ENCODE results near the gene CRACR2B. TPM values are rescaled to one million over a fixed set of nuclear protein-coding genes. Genes with fewer than 3 reads are reported as not detected.

CRACR2B gene
- total and polyA plus RNA-seq, 2 experiments from 2014 or later, result 2.0 to 2.3 TPM

GRCh38 chr11:815675-816432, 11.9 kb upstream of the CRACR2B start:
- Histone ChIP-seq H3K27ac (no peak overlapping the region), H4K20me1 (ENCODE audit: insufficient read depth) (no peaks in the 10 kb centered on the region; the same call in 1 of the 2 replicates), H3K9me3 (ENCODE audit: low read depth) (no peaks in the 10 kb centered on the region), H2AFZ (no peak overlapping the region), H3F3A (ENCODE audit: insufficient read depth) (peaks cover 32% of the 10 kb centered on the region), H3K4me3 (no peak overlapping the region), H3K79me2 (ENCODE audit: insufficient read depth) (peaks cover 42% of the 10 kb centered on the region), H3K36me3 (ENCODE audit: low read depth) (peaks cover 19% of the 10 kb centered on the region), H3K9ac (no peak overlapping the region), H3K4me2 (ENCODE audit: unreplicated experiment) (no peak overlapping the region), H3K9me2 (ENCODE audit: insufficient read depth) (no peaks in the 10 kb centered on the region), H3K27me3 (replicated peaks; ENCODE audit: insufficient read depth) (no peaks in the 10 kb centered on the region), H3K4me1 (ENCODE audit: insufficient read depth) (peaks cover 17% of the 10 kb centered on the region)
- TF ChIP-seq EZH2 (IDR thresholded peaks at IDR 0.05; ENCODE audit: insufficient read depth, poor library complexity, severe bottlenecking) (no peak), EZH2phosphoT487 (IDR thresholded peaks at IDR 0.05; ENCODE audit: insufficient read depth, low read depth) (no peak)
- no peak for DNase-seq
- in situ Hi-C loops (cut with MboI), result no loop called here
- WGBS, 2 experiments (ENCODE audit: low coverage in 1 of 2, low lambda C conversion rate in 2 of 2, missing lambda C conversion rate in 2 of 2), result 80 to 83% methylated on average over 11 of the region's 11 CpGs

- no peaks in the 10 kb centered on the region for H3K27me3 ChIP-seq (replicated peaks; ENCODE audit: insufficient read depth)
- H3K9me3 ChIP-seq (ENCODE audit: low read depth), result no peaks in the 10 kb centered on the region
- peaks cover 17% of the 10 kb centered on the region for H3K4me1 ChIP-seq (ENCODE audit: insufficient read depth)
- DNase-seq, result no peak
- no peak overlapping the region for H3K27ac ChIP-seq
- 71% methylated on average over 11 of the region's 11 CpGs for WGBS, 2 experiments (ENCODE audit: low coverage in 1 of 2, low lambda C conversion rate in 2 of 2, missing lambda C conversion rate in 2 of 2)
- H3F3A ChIP-seq (ENCODE audit: insufficient read depth), result peaks cover 27% of the 10 kb centered on the region
- no peaks in the 10 kb centered on the region for H3K9me2 ChIP-seq (ENCODE audit: insufficient read depth)
- H3K9ac ChIP-seq, result no peak overlapping the region
- in situ Hi-C loops (cut with MboI), result no loop called here
- H3K4me2 ChIP-seq (ENCODE audit: unreplicated experiment), result no peak overlapping the region
- H3K36me3 ChIP-seq (ENCODE audit: low read depth), result peaks cover 14% of the 10 kb centered on the region
- H3K79me2 ChIP-seq (ENCODE audit: insufficient read depth), result peaks cover 41% of the 10 kb centered on the region
- no peaks in the 10 kb centered on the region; the same call in 1 of the 2 replicates for H4K20me1 ChIP-seq (ENCODE audit: insufficient read depth)
- no peak overlapping the region for H3K4me3 ChIP-seq
- TF ChIP-seq EZH2 (IDR thresholded peaks at IDR 0.05; ENCODE audit: insufficient read depth, poor library complexity, severe bottlenecking) (no peak), EZH2phosphoT487 (IDR thresholded peaks at IDR 0.05; ENCODE audit: insufficient read depth, low read depth) (no peak)
- H2AFZ ChIP-seq, result no peak overlapping the region
Observed at GRCh38 chr11:816433-816779, 11.3 kb upstream of the CRACR2B start.

DNA sequence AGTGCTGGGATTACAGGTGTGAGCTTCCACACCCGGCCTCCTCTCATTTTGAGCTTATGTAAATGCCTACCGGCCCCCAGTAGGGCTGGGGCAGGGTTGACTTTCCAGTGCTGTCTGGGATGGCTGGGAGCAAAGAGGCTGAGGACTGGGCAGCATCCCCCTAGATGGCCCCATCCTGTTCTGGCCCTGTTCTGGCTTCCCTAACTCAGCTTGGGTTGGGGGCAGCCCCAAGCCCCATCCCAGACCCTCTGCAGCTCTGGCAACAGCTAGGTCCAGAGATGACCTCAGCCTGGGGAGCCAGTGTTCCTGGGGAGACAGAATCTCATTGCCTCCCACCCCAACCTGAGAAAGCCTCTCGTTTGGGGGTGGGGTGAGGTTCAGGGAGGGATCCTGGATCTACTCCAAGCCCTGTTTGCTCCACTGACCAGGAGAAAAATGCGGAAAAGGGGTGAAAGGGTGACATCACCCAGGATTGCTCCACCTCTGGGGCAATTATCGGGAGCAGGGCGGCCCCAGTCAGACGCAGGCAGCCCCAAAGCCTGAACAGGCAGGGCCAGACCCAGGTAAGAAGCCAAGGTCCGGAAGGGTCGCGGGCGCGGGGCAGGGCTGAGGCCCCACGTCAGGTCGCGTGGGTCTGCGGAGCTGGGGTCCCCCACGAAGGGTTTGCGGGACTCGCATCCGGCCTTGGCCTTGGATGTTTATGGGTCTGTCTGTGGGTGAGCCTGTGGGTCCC, 9.2 kb upstream of the CRACR2B start, which contains the start of gene PNPLA2:
Gene PNPLA2, plus strand, starts transcription at position 519 of the 733 bp plus-strand sequence. CDS start 805 bp downstream, outside the sequence.
- Histone ChIP-seq H3K9me3 (ENCODE audit: low read depth) (no peaks in the 10 kb centered on the region), H4K20me1 (ENCODE audit: insufficient read depth) (no peaks in the 10 kb centered on the region), H3K79me2 (ENCODE audit: insufficient read depth) (peaks cover 39% of the 10 kb centered on the region), H3F3A (ENCODE audit: insufficient read depth) (peaks cover 10% of the 10 kb centered on the region; the same call in 1 of the 2 replicates), H3K27ac (peak within 1 kb of the TSS; percentile 77), H3K4me2 (ENCODE audit: unreplicated experiment) (peak within 1 kb of the TSS; percentile 88), H3K4me1 (ENCODE audit: insufficient read depth) (peaks cover 18% of the 10 kb centered on the region), H3K9me2 (ENCODE audit: insufficient read depth) (no peaks in the 10 kb centered on the region), H3K27me3 (replicated peaks; ENCODE audit: insufficient read depth) (no peaks in the 10 kb centered on the region), H3K36me3 (ENCODE audit: low read depth) (no peaks in the 10 kb centered on the region), H2AFZ (peak within 1 kb of the TSS; percentile 61), H3K4me3 (peak within 1 kb of the TSS; percentile 79), H3K9ac (peak within 1 kb of the TSS; percentile 92)
- in situ Hi-C loops (cut with MboI), result no loop called here
- DNase-seq, result peak; percentile 93
- TF ChIP-seq EZH2 (IDR thresholded peaks at IDR 0.05; ENCODE audit: insufficient read depth, poor library complexity, severe bottlenecking) (no peak), EZH2phosphoT487 (IDR thresholded peaks at IDR 0.05; ENCODE audit: insufficient read depth, low read depth) (no peak)
- 13 to 15% methylated on average over 20 of the region's 20 CpGs for WGBS, 2 experiments (ENCODE audit: low coverage in 1 of 2, low lambda C conversion rate in 2 of 2, missing lambda C conversion rate in 2 of 2)

GRCh38 chr11:819129-819931, 8.4 kb upstream of the CRACR2B start:
- no peaks in the 10 kb centered on the region; the same call in 1 of the 2 replicates for H3K36me3 ChIP-seq (ENCODE audit: low read depth)
- TF ChIP-seq EZH2phosphoT487 (IDR thresholded peaks at IDR 0.05; ENCODE audit: insufficient read depth, low read depth) (no peak), EZH2 (IDR thresholded peaks at IDR 0.05; ENCODE audit: insufficient read depth, poor library complexity, severe bottlenecking) (no peak)
- DNase-seq, result peak; percentile 98
- in situ Hi-C loops (cut with MboI), result no loop called here
- peaks cover 3% of the 10 kb centered on the region; the same call in 1 of the 2 replicates for H3F3A ChIP-seq (ENCODE audit: insufficient read depth)
- peak overlapping the region; percentile 61 for H2AFZ ChIP-seq
- no peaks in the 10 kb centered on the region for H3K9me2 ChIP-seq (ENCODE audit: insufficient read depth)
- H3K9ac ChIP-seq, result peak overlapping the region; percentile 92
- H4K20me1 ChIP-seq (ENCODE audit: insufficient read depth), result no peaks in the 10 kb centered on the region
- no peaks in the 10 kb centered on the region for H3K27me3 ChIP-seq (replicated peaks; ENCODE audit: insufficient read depth)
- WGBS, 2 experiments (ENCODE audit: low coverage in 1 of 2, low lambda C conversion rate in 2 of 2, missing lambda C conversion rate in 2 of 2), result 1 to 2% methylated on average over 38 to 40 of the region's 96 CpGs
- peak overlapping the region; percentile 79 for H3K4me3 ChIP-seq
- peaks cover 18% of the 10 kb centered on the region for H3K4me1 ChIP-seq (ENCODE audit: insufficient read depth)
- no peaks in the 10 kb centered on the region for H3K9me3 ChIP-seq (ENCODE audit: low read depth)
- H3K79me2 ChIP-seq (ENCODE audit: insufficient read depth), result peaks cover 38% of the 10 kb centered on the region
- peak overlapping the region; percentile 88 for H3K4me2 ChIP-seq (ENCODE audit: unreplicated experiment)
- H3K27ac ChIP-seq, result peak overlapping the region; percentile 77

Data from GM23248 (cell line).